ENCODE measurements around the gene FSD1L.

The FSD1L gene

DNA sequence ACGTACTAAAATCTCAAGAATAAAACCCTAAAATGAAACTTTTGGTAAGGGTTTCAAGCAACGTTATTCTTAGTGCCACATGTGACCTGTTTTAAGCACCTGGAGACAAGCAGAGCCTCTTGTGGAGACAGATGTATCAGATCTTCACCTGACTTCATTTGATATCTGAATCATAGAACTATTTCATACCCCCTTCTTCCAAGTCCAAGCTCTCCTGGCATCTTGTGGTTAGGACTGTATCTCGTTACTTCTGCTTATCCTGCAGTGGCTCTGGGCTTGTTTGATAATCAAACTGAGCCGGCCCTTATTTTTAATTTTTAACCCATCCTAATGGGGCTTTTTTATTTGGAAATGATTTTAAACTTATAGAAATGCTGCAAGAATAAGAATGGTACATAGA is 11.1 kb upstream of the FSD1L start (continued):
- TF ChIP-seq, protein P1, sequence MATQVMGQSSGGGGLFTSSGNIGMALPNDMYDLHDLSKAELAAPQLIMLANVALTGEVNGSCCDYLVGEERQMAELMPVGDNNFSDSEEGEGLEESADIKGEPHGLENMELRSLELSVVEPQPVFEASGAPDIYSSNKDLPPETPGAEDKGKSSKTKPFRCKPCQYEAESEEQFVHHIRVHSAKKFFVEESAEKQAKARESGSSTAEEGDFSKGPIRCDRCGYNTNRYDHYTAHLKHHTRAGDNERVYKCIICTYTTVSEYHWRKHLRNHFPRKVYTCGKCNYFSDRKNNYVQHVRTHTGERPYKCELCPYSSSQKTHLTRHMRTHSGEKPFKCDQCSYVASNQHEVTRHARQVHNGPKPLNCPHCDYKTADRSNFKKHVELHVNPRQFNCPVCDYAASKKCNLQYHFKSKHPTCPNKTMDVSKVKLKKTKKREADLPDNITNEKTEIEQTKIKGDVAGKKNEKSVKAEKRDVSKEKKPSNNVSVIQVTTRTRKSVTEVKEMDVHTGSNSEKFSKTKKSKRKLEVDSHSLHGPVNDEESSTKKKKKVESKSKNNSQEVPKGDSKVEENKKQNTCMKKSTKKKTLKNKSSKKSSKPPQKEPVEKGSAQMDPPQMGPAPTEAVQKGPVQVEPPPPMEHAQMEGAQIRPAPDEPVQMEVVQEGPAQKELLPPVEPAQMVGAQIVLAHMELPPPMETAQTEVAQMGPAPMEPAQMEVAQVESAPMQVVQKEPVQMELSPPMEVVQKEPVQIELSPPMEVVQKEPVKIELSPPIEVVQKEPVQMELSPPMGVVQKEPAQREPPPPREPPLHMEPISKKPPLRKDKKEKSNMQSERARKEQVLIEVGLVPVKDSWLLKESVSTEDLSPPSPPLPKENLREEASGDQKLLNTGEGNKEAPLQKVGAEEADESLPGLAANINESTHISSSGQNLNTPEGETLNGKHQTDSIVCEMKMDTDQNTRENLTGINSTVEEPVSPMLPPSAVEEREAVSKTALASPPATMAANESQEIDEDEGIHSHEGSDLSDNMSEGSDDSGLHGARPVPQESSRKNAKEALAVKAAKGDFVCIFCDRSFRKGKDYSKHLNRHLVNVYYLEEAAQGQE (tag by site-specific recombination; IDR thresholded peaks at IDR 0.05), result no peak
- no peak for TF ChIP-seq ZNF768 (tag by site-specific recombination; IDR thresholded peaks at IDR 0.05)
- TF ChIP-seq ZNF221 (tag by site-specific recombination; IDR thresholded peaks at IDR 0.05; ENCODE audit: borderline replicate concordance), result no peak
- TF ChIP-seq ZNF239 (tag by site-specific recombination; IDR thresholded peaks at IDR 0.05), result no peak
- no peak for TF ChIP-seq SALL2 (tag by site-specific recombination; IDR thresholded peaks at IDR 0.05; ENCODE audit: borderline replicate concordance)
- TF ChIP-seq ZNF302 (tag by site-specific recombination; IDR thresholded peaks at IDR 0.05; ENCODE audit: low read depth), result no peak
- TF ChIP-seq YY2 (tag by site-specific recombination; IDR thresholded peaks at IDR 0.05), result no peak

DNA sequence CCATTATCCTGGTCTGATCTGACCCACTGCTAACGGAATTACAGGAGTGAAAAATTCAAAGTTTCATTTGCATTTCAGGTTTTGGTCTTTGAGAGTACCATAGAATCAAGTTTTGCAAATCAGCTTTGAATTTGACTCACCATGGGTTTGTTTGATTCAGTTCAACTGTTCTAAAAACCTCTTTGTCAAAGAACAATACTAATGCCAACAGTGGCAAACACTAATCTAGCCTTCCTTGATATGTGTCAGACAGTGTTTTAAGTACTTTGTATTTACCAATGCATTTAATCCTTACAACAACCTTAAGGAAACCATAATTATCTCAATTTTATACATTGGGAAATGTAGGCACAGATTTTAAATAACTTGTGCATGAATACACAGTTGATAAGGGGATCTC is 10.1 kb upstream of the FSD1L start:
- TF ChIP-seq, protein P2, sequence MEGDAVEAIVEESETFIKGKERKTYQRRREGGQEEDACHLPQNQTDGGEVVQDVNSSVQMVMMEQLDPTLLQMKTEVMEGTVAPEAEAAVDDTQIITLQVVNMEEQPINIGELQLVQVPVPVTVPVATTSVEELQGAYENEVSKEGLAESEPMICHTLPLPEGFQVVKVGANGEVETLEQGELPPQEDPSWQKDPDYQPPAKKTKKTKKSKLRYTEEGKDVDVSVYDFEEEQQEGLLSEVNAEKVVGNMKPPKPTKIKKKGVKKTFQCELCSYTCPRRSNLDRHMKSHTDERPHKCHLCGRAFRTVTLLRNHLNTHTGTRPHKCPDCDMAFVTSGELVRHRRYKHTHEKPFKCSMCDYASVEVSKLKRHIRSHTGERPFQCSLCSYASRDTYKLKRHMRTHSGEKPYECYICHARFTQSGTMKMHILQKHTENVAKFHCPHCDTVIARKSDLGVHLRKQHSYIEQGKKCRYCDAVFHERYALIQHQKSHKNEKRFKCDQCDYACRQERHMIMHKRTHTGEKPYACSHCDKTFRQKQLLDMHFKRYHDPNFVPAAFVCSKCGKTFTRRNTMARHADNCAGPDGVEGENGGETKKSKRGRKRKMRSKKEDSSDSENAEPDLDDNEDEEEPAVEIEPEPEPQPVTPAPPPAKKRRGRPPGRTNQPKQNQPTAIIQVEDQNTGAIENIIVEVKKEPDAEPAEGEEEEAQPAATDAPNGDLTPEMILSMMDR (tag by site-specific recombination; IDR thresholded peaks at IDR 0.05), result no peak
- TF ChIP-seq, protein P3, sequence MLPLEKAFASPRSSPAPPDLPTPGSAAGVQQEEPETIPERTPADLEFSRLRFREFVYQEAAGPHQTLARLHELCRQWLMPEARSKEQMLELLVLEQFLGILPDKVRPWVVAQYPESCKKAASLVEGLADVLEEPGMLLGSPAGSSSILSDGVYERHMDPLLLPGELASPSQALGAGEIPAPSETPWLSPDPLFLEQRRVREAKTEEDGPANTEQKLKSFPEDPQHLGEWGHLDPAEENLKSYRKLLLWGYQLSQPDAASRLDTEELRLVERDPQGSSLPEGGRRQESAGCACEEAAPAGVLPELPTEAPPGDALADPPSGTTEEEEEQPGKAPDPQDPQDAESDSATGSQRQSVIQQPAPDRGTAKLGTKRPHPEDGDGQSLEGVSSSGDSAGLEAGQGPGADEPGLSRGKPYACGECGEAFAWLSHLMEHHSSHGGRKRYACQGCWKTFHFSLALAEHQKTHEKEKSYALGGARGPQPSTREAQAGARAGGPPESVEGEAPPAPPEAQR (tag by site-specific recombination; IDR thresholded peaks at IDR 0.05), result no peak
- no peak for TF ChIP-seq ZNF530 (tag by site-specific recombination; IDR thresholded peaks at IDR 0.05; ENCODE audit: low read depth)
- TF ChIP-seq, protein P4, sequence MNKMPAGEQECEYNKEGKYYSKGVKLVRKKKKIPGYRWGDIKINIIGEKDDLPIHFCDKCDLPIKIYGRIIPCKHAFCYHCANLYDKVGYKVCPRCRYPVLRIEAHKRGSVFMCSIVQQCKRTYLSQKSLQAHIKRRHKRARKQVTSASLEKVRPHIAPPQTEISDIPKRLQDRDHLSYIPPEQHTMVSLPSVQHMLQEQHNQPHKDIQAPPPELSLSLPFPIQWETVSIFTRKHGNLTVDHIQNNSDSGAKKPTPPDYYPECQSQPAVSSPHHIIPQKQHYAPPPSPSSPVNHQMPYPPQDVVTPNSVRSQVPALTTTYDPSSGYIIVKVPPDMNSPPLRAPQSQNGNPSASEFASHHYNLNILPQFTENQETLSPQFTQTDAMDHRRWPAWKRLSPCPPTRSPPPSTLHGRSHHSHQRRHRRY (tag by site-specific recombination; IDR thresholded peaks at IDR 0.05), result no peak
- no peak for TF ChIP-seq MEIS1 (CRISPR knock-in tag; IDR thresholded peaks at IDR 0.05; ENCODE audit: borderline replicate concordance)
- H3K27ac ChIP-seq (ENCODE audit: extremely low read depth, low read depth, low read length), result no peak overlapping the region
- no peak overlapping the region for H3K4me3 ChIP-seq (ENCODE audit: low read depth, low read length)
- POLR2A ChIA-PET, result no interaction called here
- no peaks in the 10 kb centered on the region for H3K4me1 ChIP-seq (ENCODE audit: control insufficient read depth, insufficient read depth, low read length)
- H3K9me3 ChIP-seq (ENCODE audit: control insufficient read depth, insufficient read depth, low read depth, low read length), result no peaks in the 10 kb centered on the region
- CTCF ChIA-PET, result interaction anchor here (0.6 to 1.1 kb wide), 2 partner anchors 8 to 10 kb away, joined by 3 to 4 read pairs; partner anchors contain the start of gene FSD1L
- H3K36me3 ChIP-seq (ENCODE audit: control insufficient read depth in 2 of 2, insufficient read depth in 1 of 2, low read length in 2 of 2), result no peaks in the 10 kb centered on the region

DNA sequence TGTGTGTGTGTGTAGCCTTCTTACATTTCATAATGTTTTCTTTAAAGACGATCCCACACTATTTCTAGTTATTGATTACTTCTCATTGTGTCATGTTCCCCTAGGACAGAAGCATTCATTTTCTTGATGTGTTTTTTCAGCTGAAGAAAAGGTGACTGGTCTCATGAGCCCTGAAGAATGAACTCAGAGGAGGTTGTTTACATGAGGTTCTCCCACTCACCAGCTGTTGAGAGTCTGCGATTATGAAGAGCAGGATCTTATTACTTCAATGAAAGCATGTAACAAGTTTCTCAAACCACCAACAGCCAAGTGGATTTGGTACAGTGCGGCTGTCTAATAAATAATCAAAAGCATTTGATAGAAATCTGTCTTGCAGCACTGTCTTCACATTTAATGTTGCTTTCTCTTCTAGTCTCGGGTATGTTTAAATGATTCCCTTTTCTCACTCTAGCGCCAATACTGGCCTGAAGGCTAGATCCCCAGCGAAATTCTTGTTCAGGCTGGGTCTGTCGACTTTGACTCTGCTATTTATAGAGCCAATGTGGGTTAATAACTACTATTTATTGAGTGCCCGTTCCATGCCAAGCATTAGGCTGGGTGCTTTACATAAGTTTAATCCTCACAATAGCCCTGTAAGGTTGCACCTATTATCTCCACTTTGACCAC is 9.6 kb upstream of the FSD1L start:
- Histone ChIP-seq H3K4me1 (ENCODE audit: control insufficient read depth, insufficient read depth, low read length) (no peaks in the 10 kb centered on the region), H3K36me3 (ENCODE audit: control insufficient read depth in 2 of 2, insufficient read depth in 1 of 2, low read length in 2 of 2) (no peaks in the 10 kb centered on the region), H3K4me3 (ENCODE audit: low read depth, low read length) (no peak overlapping the region), H3K27ac (ENCODE audit: extremely low read depth, low read depth, low read length) (no peak overlapping the region), H3K9me3 (ENCODE audit: control insufficient read depth, insufficient read depth, low read depth, low read length) (no peaks in the 10 kb centered on the region)
- POLR2A ChIA-PET, result no interaction called here
- CTCF ChIA-PET, result interaction anchor here (1.1 kb wide), 1 partner anchor 9 kb away, joined by 4 read pairs; the partner anchor contains the start of gene FSD1L
- no peak for TF ChIP-seq ZNF473 (tag by site-specific recombination; IDR thresholded peaks at IDR 0.05)
- no peak for TF ChIP-seq ZNF768 (tag by site-specific recombination; IDR thresholded peaks at IDR 0.05)
- no peak for TF ChIP-seq ZNF133 (tag by site-specific recombination; IDR thresholded peaks at IDR 0.05)
- TF ChIP-seq ZNF211 (tag by site-specific recombination; IDR thresholded peaks at IDR 0.05; ENCODE audit: low read depth), result no peak
- no peak for TF ChIP-seq ZNF157 (tag by site-specific recombination; IDR thresholded peaks at IDR 0.05)
- TF ChIP-seq ZNF354C (tag by site-specific recombination; IDR thresholded peaks at IDR 0.05; ENCODE audit: borderline replicate concordance, low read depth), result no peak
- no peak for TF ChIP-seq ZNF423 (tag by site-specific recombination; IDR thresholded peaks at IDR 0.05)
- no peak for TF ChIP-seq ZNF426 (tag by site-specific recombination; IDR thresholded peaks at IDR 0.05)
- TF ChIP-seq ZNF214 (tag by site-specific recombination; IDR thresholded peaks at IDR 0.05; ENCODE audit: borderline replicate concordance), result no peak
- TF ChIP-seq ZSCAN30 (tag by site-specific recombination; IDR thresholded peaks at IDR 0.05), result no peak
- TF ChIP-seq, protein P5, sequence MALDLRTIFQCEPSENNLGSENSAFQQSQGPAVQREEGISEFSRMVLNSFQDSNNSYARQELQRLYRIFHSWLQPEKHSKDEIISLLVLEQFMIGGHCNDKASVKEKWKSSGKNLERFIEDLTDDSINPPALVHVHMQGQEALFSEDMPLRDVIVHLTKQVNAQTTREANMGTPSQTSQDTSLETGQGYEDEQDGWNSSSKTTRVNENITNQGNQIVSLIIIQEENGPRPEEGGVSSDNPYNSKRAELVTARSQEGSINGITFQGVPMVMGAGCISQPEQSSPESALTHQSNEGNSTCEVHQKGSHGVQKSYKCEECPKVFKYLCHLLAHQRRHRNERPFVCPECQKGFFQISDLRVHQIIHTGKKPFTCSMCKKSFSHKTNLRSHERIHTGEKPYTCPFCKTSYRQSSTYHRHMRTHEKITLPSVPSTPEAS (tag by site-specific recombination; IDR thresholded peaks at IDR 0.05), result no peak
- peak; percentile 76 for TF ChIP-seq ZFHX2 (tag by site-specific recombination; conservative IDR thresholded peaks at IDR 0.05)
